ENCODE measurements around the gene KIF23.

KIF23 gene

DNA sequence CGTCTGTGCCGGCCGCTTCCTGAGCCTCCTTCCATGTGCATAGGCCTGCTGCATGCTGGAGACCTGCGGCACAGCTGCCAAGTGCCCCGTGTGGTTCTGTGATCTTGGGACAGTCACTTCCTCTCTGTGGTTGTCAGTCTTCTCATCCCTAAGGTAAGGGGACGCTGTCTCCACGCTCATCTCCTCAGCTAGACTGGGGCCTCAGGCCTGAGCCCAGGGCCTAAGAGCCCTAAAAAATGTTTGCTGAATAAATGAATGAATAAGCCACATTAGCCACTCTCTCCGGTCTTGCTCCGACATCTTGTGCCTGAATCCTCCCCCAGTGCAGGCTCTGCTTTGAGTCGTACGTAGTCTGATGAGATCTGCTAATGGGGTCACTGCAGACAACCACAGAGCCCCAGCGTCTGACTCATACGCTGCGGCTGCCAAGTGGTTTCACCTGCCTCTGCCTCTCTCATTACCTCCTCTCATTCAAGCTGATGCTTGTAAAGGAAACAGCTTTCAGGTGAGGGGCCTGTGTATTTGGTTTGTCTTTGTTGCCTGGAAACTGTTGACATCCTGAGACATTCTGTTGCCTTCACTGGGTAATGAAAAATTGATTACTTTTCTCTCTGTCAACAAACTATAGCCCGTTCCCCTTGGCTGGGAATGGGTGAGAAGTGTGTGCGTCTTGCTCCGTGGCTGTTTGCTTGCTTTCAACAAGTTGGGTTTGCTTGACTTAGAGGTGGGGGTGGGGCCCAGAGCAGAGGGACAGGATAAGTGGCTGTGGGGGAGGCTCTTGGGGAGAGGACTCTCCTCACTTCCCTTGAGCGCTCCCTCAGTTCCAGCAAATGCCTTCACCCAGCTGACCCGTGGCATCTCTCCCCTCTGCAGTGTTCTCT is 54.3 kb downstream of the KIF23 start:
- DNase-seq = peak; percentile 81

DNA sequence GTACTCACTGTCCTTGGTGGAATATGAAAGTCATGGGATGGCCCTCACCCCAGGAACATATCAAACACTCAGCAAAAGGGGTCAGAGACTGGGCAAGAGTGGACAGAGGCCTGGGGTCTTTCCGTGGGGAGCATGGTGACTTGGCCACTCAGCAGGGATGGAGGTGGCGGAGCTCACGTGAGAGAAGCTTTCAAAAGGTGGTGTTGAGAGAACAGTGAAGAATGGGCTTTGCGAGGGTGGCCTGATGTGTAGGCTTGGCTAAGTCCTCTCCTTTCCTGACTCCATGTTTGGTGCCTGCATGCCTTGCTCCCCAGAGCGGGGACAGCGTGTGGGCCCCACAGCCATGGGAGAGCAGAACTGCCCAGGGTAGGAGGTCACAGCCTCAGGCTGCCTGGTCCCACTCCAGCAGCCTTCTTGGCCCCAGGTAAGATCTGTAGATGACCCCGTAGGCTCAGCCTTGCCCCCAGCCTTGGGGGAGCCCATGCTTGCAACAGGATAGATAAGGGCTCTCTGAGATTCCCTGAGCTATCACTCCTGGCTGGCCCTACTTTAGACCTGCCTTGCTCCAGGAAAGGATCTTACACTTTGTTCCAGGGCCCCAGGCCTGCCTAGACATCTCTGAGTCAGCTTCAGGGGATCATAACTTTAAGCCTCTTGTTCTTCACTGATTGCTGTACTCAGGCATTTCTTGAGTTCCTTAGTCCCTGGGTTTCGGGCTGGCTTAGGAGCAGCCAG is 55.5 kb downstream of the KIF23 start:
- DNase-seq = no peak

DNA sequence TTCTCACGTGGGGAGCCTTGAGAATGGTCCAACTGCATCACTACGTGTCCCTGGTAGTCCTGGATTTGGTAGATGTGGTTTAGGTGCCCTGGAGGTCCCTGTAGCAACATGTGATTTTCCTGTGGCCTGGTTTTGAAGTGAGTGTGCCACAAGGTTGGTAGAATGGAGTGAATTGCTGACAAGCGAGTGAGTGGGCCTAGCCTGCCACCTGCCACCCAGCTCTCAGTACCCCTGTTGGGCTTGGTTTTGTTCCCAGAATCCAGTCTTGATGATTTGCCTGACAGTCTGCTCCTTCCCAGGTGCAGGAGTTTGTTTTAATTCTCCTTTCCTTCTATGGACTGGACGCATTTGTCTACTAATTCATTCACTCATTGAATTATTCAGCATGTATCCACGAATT is 57.9 kb downstream of the KIF23 start:
- no peak for DNase-seq

DNA sequence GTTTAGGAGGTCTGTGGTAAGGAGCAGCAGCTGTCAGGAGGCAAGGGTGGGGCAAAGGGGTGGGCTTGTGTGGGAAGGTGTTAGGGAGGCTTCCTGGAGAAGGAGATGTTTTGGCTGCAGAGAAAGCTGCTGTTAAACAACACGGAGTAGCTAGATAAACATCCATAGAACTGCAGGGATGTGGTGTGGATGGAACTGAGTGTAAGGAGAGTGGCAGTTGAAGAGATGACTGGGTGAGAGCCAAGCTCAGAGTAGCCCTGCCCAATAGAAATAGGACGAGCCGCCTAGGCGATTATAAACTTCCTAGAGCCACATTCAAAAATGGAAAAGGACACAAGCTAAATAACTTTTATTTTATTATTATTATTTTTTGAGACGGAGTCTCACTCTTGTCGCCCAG is 58.4 kb downstream of the KIF23 start:
- no peak for DNase-seq

GRCh38 chr15:69474291-69474690 is 60.1 kb downstream of the KIF23 start:
- no peak for DNase-seq

DNA sequence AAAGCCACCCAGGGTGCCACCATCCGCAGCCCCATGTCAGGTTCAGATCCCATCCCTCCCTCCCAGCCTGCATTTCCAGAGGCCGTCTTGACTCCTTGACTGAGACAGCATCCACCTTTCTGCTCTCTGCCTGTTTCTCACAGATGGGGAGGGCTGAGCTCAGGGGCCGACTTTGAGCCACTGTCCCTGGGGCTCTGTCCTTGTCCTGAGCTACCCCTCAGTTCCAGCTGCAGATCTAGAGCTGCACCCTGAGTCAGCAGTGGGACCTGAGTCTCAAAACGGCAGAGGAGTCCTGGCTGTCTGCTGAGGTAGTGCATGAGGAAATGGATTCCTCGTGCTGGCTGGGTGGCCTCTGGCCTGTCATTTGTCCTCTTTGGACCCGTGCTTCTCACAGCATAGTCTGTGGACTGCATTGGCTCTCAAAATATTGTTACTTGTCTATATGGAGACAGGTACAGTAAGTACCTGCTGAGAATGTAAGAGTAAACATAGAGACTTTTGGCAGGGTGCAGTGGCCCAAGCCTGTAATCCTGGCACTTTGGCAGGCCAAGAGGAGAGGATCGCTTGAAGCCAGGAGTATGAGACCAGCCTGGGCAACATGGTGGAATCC is 60.8 kb downstream of the KIF23 start:
- DNase-seq = no peak

GRCh38 chr15:69475769-69476358 is 61.7 kb downstream of the KIF23 start:
- peak; percentile 74 for DNase-seq

DNA sequence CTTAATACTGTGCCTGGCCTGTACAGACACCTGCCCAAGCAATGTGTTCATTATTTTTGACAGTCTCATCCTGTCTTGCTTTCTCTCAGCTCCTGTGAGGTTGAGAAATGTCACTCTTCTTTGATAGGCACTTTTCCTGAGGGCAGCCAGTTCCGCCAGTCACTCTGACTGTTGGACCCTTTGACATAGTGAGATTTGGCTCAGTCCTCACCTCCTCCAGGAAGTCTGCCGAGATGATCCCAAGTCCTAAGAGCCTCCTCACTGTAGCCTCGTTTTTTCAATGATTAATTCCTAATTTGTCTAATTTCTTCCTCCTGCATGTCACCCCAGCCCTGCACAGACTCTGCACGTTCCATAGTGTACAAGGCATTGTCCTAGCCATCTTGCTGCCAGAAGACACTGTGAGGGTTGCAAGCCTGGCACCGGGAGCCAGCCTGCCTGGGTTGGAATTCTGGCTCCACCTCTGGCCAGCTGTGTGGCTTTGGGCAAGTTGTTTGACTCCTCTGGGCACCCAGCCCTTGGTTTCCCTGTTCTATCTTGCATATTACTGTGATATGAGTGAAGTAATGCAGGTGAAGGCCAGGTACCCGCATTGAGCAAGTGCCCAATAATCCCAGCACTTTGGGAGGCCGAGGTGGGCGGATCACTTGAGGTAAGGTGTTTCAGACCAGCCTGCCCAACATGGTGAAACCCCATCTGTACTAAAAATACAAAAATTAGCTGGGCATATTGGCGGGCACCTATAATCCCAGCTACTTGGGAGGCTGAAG is 62.7 kb downstream of the KIF23 start:
- DNase-seq = no peak

DNA sequence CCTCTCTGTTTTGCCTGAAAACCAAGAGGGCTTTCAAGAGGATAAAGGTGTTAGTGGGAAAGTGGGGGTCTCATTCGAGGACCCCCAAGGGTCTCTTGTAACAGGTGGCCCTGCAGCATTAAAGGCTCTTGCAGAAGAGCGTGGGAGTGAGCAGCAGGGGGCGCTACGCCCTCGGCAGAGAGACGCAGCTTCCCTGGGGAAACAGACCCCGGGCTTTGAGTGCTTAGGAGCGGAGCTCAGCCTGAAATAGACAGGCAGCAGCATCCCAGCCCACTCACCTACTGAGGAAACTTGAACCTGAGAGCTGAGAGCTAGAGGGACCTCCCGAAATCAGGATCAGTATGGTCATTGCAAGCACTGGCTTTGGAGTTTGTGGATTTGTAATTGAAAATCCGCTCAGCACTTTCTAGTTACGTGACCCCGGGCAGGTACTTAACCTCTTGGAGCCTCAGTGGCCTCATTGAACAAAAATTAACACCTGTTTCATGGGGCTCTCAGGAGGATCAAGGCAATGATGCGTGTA is 64.2 kb downstream of the KIF23 start:
- peak; percentile 58 for DNase-seq

DNA sequence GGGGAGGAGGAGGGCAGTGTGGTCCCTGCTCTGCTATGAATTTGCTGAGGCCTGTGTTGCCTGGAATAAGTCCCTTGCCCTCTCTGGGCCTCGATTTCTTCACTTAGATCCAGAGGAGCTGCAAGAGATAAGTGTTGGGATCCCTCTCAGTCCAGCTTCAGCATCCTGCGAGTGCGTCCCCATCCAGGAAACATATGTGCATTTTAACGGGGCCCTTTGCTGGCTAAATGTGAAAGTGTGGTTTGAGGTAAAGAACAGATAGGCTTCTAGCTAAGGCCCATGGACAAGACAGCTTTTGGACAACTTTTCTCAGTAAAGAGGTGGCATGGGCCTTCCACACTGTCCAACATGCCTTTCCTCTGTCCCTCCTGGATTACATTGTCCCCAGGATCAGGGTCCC is 64.9 kb downstream of the KIF23 start:
- DNase-seq = no peak

GRCh38 chr15:69479971-69480370 is 65.8 kb downstream of the KIF23 start:
- DNase-seq = no peak

GRCh38 chr15:69480932-69481331 is 66.8 kb downstream of the KIF23 start:
- DNase-seq = no peak

DNA sequence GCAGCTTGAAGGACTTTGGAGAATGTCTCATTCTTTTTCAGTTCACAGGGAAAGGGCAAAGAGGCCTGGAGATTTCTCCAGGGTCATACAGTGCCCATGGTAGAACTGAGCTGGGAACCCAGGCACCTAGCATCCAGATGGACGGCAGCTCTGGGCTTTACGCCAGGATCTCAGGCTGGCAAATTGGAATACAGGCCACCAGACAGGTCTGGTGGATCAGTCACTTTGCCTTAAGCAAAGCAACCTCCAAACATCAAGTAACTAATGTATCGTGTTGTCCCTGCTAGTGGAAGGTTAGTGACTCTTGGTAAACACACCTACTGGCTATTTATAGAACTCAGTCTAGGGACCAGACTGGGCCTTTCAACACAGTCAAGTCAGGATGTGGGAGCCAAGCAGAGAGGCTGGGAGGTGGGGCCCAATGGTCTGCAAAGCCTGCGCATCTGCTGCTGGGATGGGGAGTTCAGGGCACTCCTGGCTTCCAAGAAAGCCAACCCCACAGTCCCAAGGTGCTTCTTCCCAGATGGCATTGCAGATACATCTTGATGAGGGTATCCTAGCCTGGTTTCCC is 68.6 kb downstream of the KIF23 start:
- DNase-seq = no peak

DNA sequence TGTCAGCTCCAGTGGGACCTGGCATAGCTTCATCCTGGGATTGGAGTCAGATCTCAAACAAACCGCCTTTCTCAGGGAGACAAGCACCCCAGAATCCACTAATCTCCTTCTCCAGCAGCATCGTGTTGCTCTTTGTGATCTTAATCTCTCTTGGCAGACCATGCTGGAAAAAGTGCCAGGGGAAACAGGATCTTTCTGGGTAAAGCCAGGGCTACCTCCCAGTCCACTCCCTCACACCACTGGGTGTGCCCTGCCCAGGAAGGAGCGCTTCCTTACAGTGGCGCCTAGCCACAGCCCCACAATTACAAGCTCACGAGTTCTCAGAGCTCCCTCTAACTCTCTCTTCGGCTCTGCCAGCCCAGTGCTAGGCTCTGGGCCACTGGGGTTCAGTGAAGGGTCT is 70.7 kb downstream of the KIF23 start:
- DNase-seq = no peak

DNA sequence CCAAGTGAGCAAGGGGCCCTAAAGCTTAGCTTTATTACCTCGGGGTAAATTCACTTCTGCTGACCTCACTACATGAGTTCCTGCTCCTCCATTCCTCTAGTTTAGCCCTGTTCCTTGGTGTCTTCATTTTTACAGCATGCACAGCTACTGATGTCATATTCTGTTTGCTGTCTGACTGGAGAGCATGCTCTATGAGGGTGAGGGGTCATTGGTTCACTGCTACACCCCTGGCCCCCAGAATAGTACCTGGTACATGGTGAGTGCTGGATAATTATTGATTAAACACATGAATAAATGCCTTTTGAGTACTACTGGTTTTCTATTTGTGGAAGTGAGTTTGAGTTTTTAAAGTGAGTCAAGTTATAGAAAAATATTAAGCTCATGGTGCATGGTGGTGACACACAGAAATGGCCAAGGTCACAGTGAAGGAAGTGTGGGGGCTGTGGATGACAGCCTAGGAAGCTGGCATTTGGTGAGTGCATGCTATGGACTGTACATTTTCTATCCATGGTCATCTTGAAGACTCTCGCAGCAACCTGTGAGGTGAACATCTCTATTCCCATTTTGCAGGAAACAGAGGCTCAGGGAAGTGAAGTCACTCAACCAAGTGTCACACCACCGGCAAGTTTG is 72.4 kb downstream of the KIF23 start:
- DNase-seq = no peak

DNA sequence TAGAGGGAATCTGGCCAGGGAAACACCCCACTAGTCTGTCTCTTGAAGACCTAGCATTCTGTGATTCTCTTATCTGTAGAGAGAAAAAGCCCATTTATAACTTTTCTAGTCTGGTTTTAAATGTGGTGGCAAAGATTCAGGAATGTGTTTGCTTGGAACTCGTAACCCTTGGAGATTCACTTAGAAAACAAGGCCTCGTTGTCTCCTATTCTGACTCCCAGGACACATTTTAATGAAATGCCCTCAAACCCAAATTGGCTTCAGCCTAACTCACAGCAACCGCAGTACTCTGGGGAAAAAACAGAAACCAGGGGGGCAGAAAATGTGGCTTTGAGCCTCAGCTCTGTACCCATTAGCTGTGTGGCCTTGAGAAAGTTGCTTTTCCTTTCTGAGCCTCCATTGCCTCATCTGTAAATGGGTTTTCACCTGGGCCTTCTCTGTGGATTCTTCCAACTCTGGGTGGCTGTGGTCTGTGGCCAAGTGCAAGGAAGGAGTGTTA is 75.0 kb downstream of the KIF23 start:
- no peak for DNase-seq

DNA sequence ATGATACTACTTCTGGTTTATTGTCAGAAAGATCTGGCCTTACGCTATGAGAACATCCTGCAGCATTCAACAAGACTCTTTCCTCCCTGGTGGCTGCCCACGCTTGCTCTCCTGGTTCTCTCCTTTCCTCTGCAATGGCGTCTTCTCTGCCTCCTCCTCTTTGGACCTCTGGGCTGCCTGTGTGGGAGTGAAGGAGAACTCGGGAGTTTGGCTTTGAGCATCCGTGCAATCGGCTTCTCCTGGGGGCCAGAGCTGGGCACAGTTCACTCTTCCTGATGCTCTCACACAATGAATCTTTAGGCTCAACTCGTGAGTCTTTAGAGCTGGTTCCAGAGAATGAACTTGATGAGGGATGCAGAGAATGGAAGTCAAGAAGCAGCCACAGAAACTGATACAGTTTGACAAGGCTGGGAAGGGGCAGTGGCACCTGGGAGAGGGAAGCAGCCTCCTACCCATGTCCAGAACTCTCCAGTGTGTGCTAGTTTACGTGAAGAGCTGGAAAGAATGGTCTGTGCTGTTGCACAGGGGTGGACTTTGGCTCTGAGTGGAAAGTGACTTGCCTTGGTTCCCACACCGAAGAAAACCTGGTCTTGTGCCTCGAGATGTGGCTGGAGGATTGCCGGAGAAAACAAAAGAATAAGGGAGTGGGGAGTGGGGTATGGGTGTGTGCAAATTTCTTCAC is 76.3 kb downstream of the KIF23 start:
- DNase-seq = no peak

DNA sequence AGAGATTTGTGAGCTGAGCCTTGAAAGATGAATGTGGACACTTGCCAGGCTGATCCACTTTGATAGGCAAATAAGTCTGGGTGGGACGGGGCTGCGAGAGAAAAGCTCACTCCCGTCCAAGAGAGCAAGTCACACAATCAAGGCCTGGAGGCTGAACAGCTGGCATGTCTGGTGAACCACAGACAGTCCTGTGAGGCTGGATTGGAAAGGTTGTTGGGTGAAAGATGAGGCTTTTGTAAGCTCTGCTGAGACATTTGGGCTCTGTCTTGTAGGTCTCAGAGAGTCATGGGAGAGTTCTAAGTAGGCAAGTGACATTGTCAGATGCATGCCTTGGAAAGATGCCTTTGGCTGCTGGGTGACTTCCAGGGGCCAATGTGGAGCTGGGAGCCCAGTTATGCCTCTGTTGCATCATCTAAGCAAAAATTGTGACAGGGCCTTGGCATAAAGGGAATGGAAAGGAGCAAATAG is 76.9 kb downstream of the KIF23 start:
- DNase-seq = no peak

GRCh38 chr15:69493406-69493805 is 79.3 kb downstream of the KIF23 start:
- no peak for DNase-seq

GRCh38 chr15:69496001-69496400 is 81.9 kb downstream of the KIF23 start:
- no peak for DNase-seq

GRCh38 chr15:69497076-69497475 is 82.9 kb downstream of the KIF23 start:
- DNase-seq = no peak

All from activated naive CD4-positive, alpha-beta T cell treated with anti-CD3 and anti-CD28 coated beads, Interleukin-2, amount 50 U/mL, for 16 hours (primary cell).